Brain pericyte (primary cell): ENCODE measurements around the gene CLEC16A.
"Not testable (repeated sequence)": the region's sequence is repeated elsewhere in the genome, so short reads cannot be mapped to it uniquely, and the experiment has no call there.

Experiments used
- DNase-seq: peaks from one replicate; pipeline ENCODE4 v3.0.0-alpha.2; 2012; ENCODE audit warnings: low read depth, low spot score

The CLEC16A gene

GRCh38 chr16:11217651-11218603, 273.6 kb downstream of the CLEC16A start:
- DNase-seq: no peak

GRCh38 chr16:11218604-11218962, 274.2 kb downstream of the CLEC16A start:
- no peak for DNase-seq

GRCh38 chr16:11219178-11219577, 274.8 kb downstream of the CLEC16A start:
- no peak for DNase-seq

GRCh38 chr16:11220507-11220906, 276.1 kb downstream of the CLEC16A start:
- DNase-seq: not testable (repeated sequence)

GRCh38 chr16:11224096-11224893, 279.9 kb downstream of the CLEC16A start:
- DNase-seq: no peak

- no peak for DNase-seq
Observed at GRCh38 chr16:11224894-11225676, 280.7 kb downstream of the CLEC16A start.

GRCh38 chr16:11225677-11226549, 281.5 kb downstream of the CLEC16A start:
- no peak for DNase-seq

GRCh38 chr16:11229432-11229831, 285.1 kb downstream of the CLEC16A start:
- no peak for DNase-seq

GRCh38 chr16:11229906-11230305, 285.5 kb downstream of the CLEC16A start:
- no peak for DNase-seq

GRCh38 chr16:11231367-11231970, 287.1 kb downstream of the CLEC16A start:
- no peak for DNase-seq
